K562 (cell line): ENCODE measurements around the gene POPDC3. TPM values are rescaled to one million over a fixed set of nuclear protein-coding genes. Genes with fewer than 3 reads are reported as not detected.

Source experiments
- ATAC-seq: fragments of 200-7000 bp; cut with Tn5 transposase; 3 replicates; pipeline ENCODE4 v1.9.1; 2020; ENCODE audit warnings: moderate library complexity
- BruUV-seq: library from RNA; stranded (reverse); fragments of 400-500 nt; replicated peaks from 2 replicates; lab custom pipeline; 2021; lab: Mats Ljungman, UMichigan
- CTCF ChIA-PET: fragments of 300-600 bp; formaldehyde crosslinking; extraction: SDS; loops from one replicate; lab custom pipeline; 2021; ENCODE audit warnings: low intra/inter-chr PET ratio; lab: Yijun Ruan, JAX
- POLR2A ChIA-PET: fragments of 300-600, 350-650 bp; sonication (Branson Sonifier 250); formaldehyde crosslinking; extraction: SDS; loops from one replicate; lab custom pipeline; 2021; ENCODE audit warnings: antibody characterized with exemption, inconsistent platforms; lab: Yijun Ruan, JAX
- DNase-seq, 4 experiments: peaks; one replicate each; pipeline versions ENCODE4 v3.0.0 to v3.0.0-alpha.2; 2011 to 2018; ENCODE audit warnings: low spot score in 3 of 4, mixed read lengths in 3 of 4; ENCODE audit errors: extremely low read depth in 1 of 4
- FAIRE-seq: peaks from 2 replicates; lab custom pipeline; 2011; peaks lifted over from hg19 to GRCh38; lab: Jason Lieb, UNC
- H2AFZ ChIP-seq: 2 replicates; pipeline ENCODE4 v1.6.0; 2011; ENCODE audit warnings: low read depth, low read length, control low read depth, inconsistent platforms
- H3K27ac ChIP-seq: fragments of 200-600 bp; 3 replicates; pipeline ENCODE4 v1.8.0; 2011; ENCODE audit warnings: low read depth, mild to moderate bottlenecking, control low read depth, inconsistent platforms, low read length, moderate library complexity, mixed read lengths; ENCODE audit errors: extremely low read depth
- H3K27me3 ChIP-seq, 2 experiments: fragments of 300-600 bp in 1 of 2; 2 replicates in 1 of 2; 3 replicates in 1 of 2; pipeline versions ENCODE4 v1.6.0 to v1.8.0; 2011; ENCODE audit warnings: inconsistent platforms in 2 of 2, low read length in 2 of 2, mild to moderate bottlenecking in 1 of 2, mixed read lengths in 1 of 2, moderate library complexity in 1 of 2; ENCODE audit not compliant: control insufficient read depth in 2 of 2, insufficient read depth in 2 of 2
- H3K36me3 ChIP-seq: fragments of 300-600 bp; 3 replicates; pipeline ENCODE4 v1.8.0; 2011; ENCODE audit warnings: mild to moderate bottlenecking, low read length, inconsistent platforms; ENCODE audit not compliant: control insufficient read depth, insufficient read depth
- H3K4me1 ChIP-seq, 2 experiments: fragments of 200-600 bp in 1 of 2; replicated peaks in 1 of 2; 2 replicates in 1 of 2; 3 replicates in 1 of 2; pipeline versions ENCODE4 v1.5.1 to v1.8.0; 2011; ENCODE audit warnings: inconsistent platforms in 2 of 2, low read length in 2 of 2, mild to moderate bottlenecking in 1 of 2, mixed read lengths in 1 of 2, moderate library complexity in 1 of 2; ENCODE audit not compliant: control insufficient read depth in 2 of 2, insufficient read depth in 2 of 2
- H3K4me2 ChIP-seq: 2 replicates; pipeline ENCODE4 v1.6.1; 2011; ENCODE audit warnings: low read length, control low read depth, inconsistent platforms, mixed read lengths; ENCODE audit not compliant: insufficient read depth
- H3K4me3 ChIP-seq: fragments of 200-600 bp; sonication (generic), shearing (Covaris generic); 2 replicates; pipeline ENCODE4 v1.5.1; 2016; ENCODE audit warnings: control low read depth, inconsistent platforms
- H3K79me2 ChIP-seq: fragments of 200-600 bp; 3 replicates; pipeline ENCODE4 v1.8.0; 2011; ENCODE audit warnings: low read length, inconsistent platforms; ENCODE audit not compliant: control insufficient read depth, insufficient read depth
- H3K9ac ChIP-seq, 2 experiments: 2 replicates each; pipeline versions ENCODE4 v1.6.0 to v1.6.1; 2011; ENCODE audit warnings: low read depth in 2 of 2, low read length in 2 of 2, control low read depth in 1 of 2, inconsistent platforms in 1 of 2, mild to moderate bottlenecking in 1 of 2, mixed read lengths in 1 of 2; ENCODE audit not compliant: insufficient read depth in 1 of 2
- H3K9me1 ChIP-seq: one replicate; pipeline ENCODE4 v1.6.0; 2011; ENCODE audit warnings: inconsistent platforms, mild to moderate bottlenecking, low read length, moderate library complexity; ENCODE audit not compliant: control insufficient read depth, insufficient read depth
- H3K9me3 ChIP-seq: replicated peaks from 2 replicates; pipeline ENCODE4 v1.5.1; 2011; ENCODE audit warnings: low read depth, low read length, inconsistent platforms; ENCODE audit not compliant: control insufficient read depth, insufficient read depth
- H4K20me1 ChIP-seq: replicated peaks from 2 replicates; pipeline ENCODE4 v1.6.1; 2011; ENCODE audit warnings: low read length, inconsistent platforms, mixed read lengths; ENCODE audit not compliant: control insufficient read depth, insufficient read depth
- ATF7 ChIP-seq: fragments of 450-650 bp; IDR thresholded peaks from 2 replicates; pipeline ENCODE4 v1.7.1; 2014; ENCODE audit warnings: mild to moderate bottlenecking, moderate library complexity
- BCLAF1 ChIP-seq, 2 experiments: fragments of 450-650 bp in 1 of 2; IDR thresholded peaks; 2 replicates each; pipeline ENCODE4 v1.6.1; 2011 to 2017; ENCODE audit warnings: low read depth in 2 of 2, antibody characterized with exemption in 1 of 2, borderline replicate concordance in 1 of 2, low read length in 1 of 2, mild to moderate bottlenecking in 1 of 2, mixed read lengths in 1 of 2; ENCODE audit not compliant: control insufficient read depth in 1 of 2
- E4F1 ChIP-seq: fragments of 250-450 bp; sonication (Bioruptor Pico); IDR thresholded peaks from 2 replicates; pipeline ENCODE4 v1.5.0; 2021; ENCODE audit warnings: mild to moderate bottlenecking, borderline replicate concordance
- ELF4 ChIP-seq: fragments of 450-650 bp; formaldehyde crosslinking; IDR thresholded peaks from 2 replicates; pipeline ENCODE4 v1.4.0; 2022; ENCODE audit warnings: missing genetic modification characterization
- HDAC6 ChIP-seq: IDR thresholded peaks from 2 replicates; pipeline ENCODE4 v1.6.1; 2012; ENCODE audit warnings: low read depth, mild to moderate bottlenecking, control low read depth, inconsistent platforms, low read length, moderate library complexity
- MAFF ChIP-seq: IDR thresholded peaks from 2 replicates; pipeline ENCODE4 v1.6.1; 2012; ENCODE audit warnings: low read length, improper control_type of control experiment
- MAZ ChIP-seq, 2 experiments: fragments of 450-650 bp in 1 of 2; sonication (generic) in 1 of 2; formaldehyde crosslinking; IDR thresholded peaks in 1 of 2; conservative IDR thresholded peaks in 1 of 2; 2 replicates each; pipeline versions ENCODE4 v1.4.0 to v1.5.0; 2020; ENCODE audit warnings: mild to moderate bottlenecking in 1 of 2, missing genetic modification reagents in 1 of 2
- MNT ChIP-seq, 2 experiments: fragments of 450-650 bp; conservative IDR thresholded peaks; 2 replicates each; pipeline ENCODE4 v1.6.1; 2017; ENCODE audit warnings: mild to moderate bottlenecking in 2 of 2, moderate library complexity in 2 of 2
- NFIC ChIP-seq: fragments of 450-650 bp; IDR thresholded peaks from 2 replicates; pipeline ENCODE4 v1.6.1; 2017; ENCODE audit warnings: mild to moderate bottlenecking, inconsistent platforms
- PHF21A ChIP-seq: fragments of 450-650 bp; IDR thresholded peaks from 2 replicates; pipeline ENCODE4 v1.6.1; 2017; ENCODE audit warnings: low read depth, borderline replicate concordance
- POLR3G ChIP-seq: IDR thresholded peaks from 2 replicates; pipeline ENCODE4 v1.6.1; 2011; ENCODE audit not compliant: insufficient read length, insufficient replicate concordance; ENCODE audit errors: extremely low read depth
- RBM25 ChIP-seq: fragments of 200-400 bp; formaldehyde crosslinking; IDR thresholded peaks from 2 replicates; pipeline ENCODE4 v1.6.1; 2018; ENCODE audit warnings: low read length, low read depth, moderate library complexity; ENCODE audit not compliant: severe bottlenecking
- RFX7 ChIP-seq: fragments of 250-450 bp; sonication (Bioruptor Pico); IDR thresholded peaks from 2 replicates; pipeline ENCODE4 v1.5.1; 2021; ENCODE audit warnings: mild to moderate bottlenecking
- TRIM28 ChIP-seq: fragments of 450-650 bp; IDR thresholded peaks from 2 replicates; pipeline ENCODE4 v1.6.1; 2017
- in situ Hi-C: fragments of 300-500 bp; cut with MboI; formaldehyde crosslinking; loops from 4 replicates; pipeline ENCODE4 v1.15.0; 2018; ENCODE audit warnings: inconsistent platforms, mixed read lengths
- intact Hi-C: fragments of 100-400 bp; cut with micrococcal nuclease; formaldehyde crosslinking; loops from 2 replicates; pipeline ENCODE4 v1.14.2; 2022
- polyA plus RNA-seq, 8 experiments: library from polyadenylated mRNA; depleted of rRNA in 4 of 8; stranded (reverse) in 5 of 8; unstranded in 3 of 8; fragments of >200 nt; fragmentation: Nextera tagmentation in 2 of 8; fragmentation: Illumina TruSeq in 1 of 8; extraction: Ambion mirVana in 2 of 8; extraction: Trizol in 1 of 8; gene quantifications; 2 replicates each; pipeline versions ENCODE4 v1.2.1 to v1.2.3, GENCODE V29; 2011 to 2014; ENCODE audit warnings: inconsistent platforms in 1 of 8, missing spikeins in 1 of 8
- total RNA-seq, 7 experiments: library from RNA; depleted of rRNA in 6 of 7; stranded (reverse); fragments of >200 nt in 6 of 7; fragmentation: Illumina TruSeq in 2 of 7; extraction: Trizol in 2 of 7; gene quantifications; 2 replicates each; pipeline versions ENCODE4 v1.2.1 to v1.2.3, GENCODE V29; 2011 to 2021; ENCODE audit warnings: low replicate concordance in 1 of 7

POPDC3 gene
- total and polyA plus RNA-seq, 9 of the 15 experiments (the other 6 are each of a cell fraction or from before 2014, with no cell fraction given), result 4.0 to 11.8 (median 5.4) TPM

- POLR2A ChIA-PET, result no interaction called here
- in situ Hi-C loops (no loop called here), intact Hi-C loops (no loop called here)
- Histone ChIP-seq H3K4me1 (no peaks in the 10 kb centered on the region), H2AFZ (no peak overlapping the region), H3K4me2 (no peak overlapping the region), H4K20me1 (no peaks in the 10 kb centered on the region), H3K4me3 (no peak overlapping the region), H3K9me1 (no peaks in the 10 kb centered on the region), H3K36me3 (no peaks in the 10 kb centered on the region), H3K79me2 (no peaks in the 10 kb centered on the region), H3K27ac (no peak overlapping the region), H3K27me3 (no peaks in the 10 kb centered on the region; a peak in 1 of 5 replicates), H3K9ac (no peak overlapping the region), H3K9me3 (no peaks in the 10 kb centered on the region)
- ATAC-seq, result no peak
- FAIRE-seq, result no peak
- no peak for TF ChIP-seq MNT (conservative IDR thresholded peaks at IDR 0.05)
- TF ChIP-seq RFX7 (CRISPR knock-in tag), result no peak
- no peak for TF ChIP-seq POLR3G
- TF ChIP-seq NFIC, result no peak
- no peak for TF ChIP-seq RBM25
- no peak for TF ChIP-seq BCLAF1 (IDR thresholded peaks at IDR 0.05; ENCODE audit: borderline replicate concordance in 1 of 2, control insufficient read depth in 1 of 2, low read depth in 2 of 2, low read length in 1 of 2)
- TF ChIP-seq MAFF, result no peak
- TF ChIP-seq TRIM28, result no peak
- TF ChIP-seq ATF7, result no peak
- no peak for TF ChIP-seq E4F1 (CRISPR knock-in tag)
- TF ChIP-seq HDAC6, result no peak
- no peak for TF ChIP-seq ELF4 (CRISPR knock-in tag)
- TF ChIP-seq PHF21A, result no peak
- no peak for TF ChIP-seq MAZ (CRISPR knock-in tag; conservative IDR thresholded peaks at IDR 0.05 in 1 of 2, IDR thresholded peaks at IDR 0.05 in 1 of 2)
- no TSS peak for BruUV-seq
- CTCF ChIA-PET, result no interaction called here
- no peak for DNase-seq
These were observed 11.9 kb downstream of the POPDC3 start for GRCh38 chr6:105167914-105168313.
